ENCODE results near the gene ZNF473.

Gene ZNF473

GRCh38 chr19:50025794-50026549 lies at the start of gene ZNF473:
TSS of gene ZNF473 (plus strand) at chr19:50026005. CDS start at chr19:50031083, 5,078 bp downstream.
- H3K27ac ChIP-seq (ENCODE audit: low read depth, low read length): peak within 1 kb of the TSS; percentile 81
- peaks cover 6 to 32% (median 24%) of the 10 kb centered on the region in 5 donors for H3K4me1 ChIP-seq (ENCODE audit: control insufficient read depth in 5 of 5, insufficient read depth in 5 of 5, low read length in 5 of 5)
- H3K9ac ChIP-seq (ENCODE audit: low read length in 5 of 5): peak within 1 kb of the TSS; percentile 12 to 96 (median 93)
- peak within 1 kb of the TSS; percentile 86 to 98 (median 94) for H3K4me3 ChIP-seq (ENCODE audit: low read depth in 1 of 5, low read length in 5 of 5)
- H3K27me3 ChIP-seq (ENCODE audit: control insufficient read depth in 5 of 5, insufficient read depth in 4 of 5, low read length in 5 of 5): no peaks in the 10 kb centered on the region
- peaks cover 0 to 13% (median 6%) of the 10 kb centered on the region in 5 donors for H3K36me3 ChIP-seq (ENCODE audit: control insufficient read depth in 5 of 5, insufficient read depth in 5 of 5, low read length in 5 of 5)
- H3K9me3 ChIP-seq (ENCODE audit: control insufficient read depth in 5 of 5, low read length in 5 of 5): no peaks in the 10 kb centered on the region

GRCh38 chr19:49976496-49976895 lies 49.3 kb upstream of the ZNF473 start:
- Histone ChIP-seq H3K9me3 (ENCODE audit: control insufficient read depth in 5 of 5, low read length in 5 of 5) (no peaks in the 10 kb centered on the region), H3K27ac (ENCODE audit: low read depth, low read length) (no peak overlapping the region), H3K4me3 (ENCODE audit: low read depth in 1 of 5, low read length in 5 of 5) (no peak overlapping the region), H3K27me3 (ENCODE audit: control insufficient read depth in 5 of 5, insufficient read depth in 4 of 5, low read length in 5 of 5) (no peaks in the 10 kb centered on the region), H3K9ac (ENCODE audit: low read length in 5 of 5) (no peak overlapping the region), H3K36me3 (ENCODE audit: control insufficient read depth in 5 of 5, insufficient read depth in 5 of 5, low read length in 5 of 5) (peaks cover 0 to 49% (median 46%) of the 10 kb centered on the region in 5 donors), H3K4me1 (ENCODE audit: control insufficient read depth in 5 of 5, insufficient read depth in 5 of 5, low read length in 5 of 5) (peaks cover 0 to 17% (median 3%) of the 10 kb centered on the region in 5 donors)

GRCh38 chr19:49977076-49977475 lies 48.7 kb upstream of the ZNF473 start:
- Histone ChIP-seq H3K4me3 (ENCODE audit: low read depth in 1 of 5, low read length in 5 of 5) (no peak overlapping the region), H3K27ac (ENCODE audit: low read depth, low read length) (no peak overlapping the region), H3K36me3 (ENCODE audit: control insufficient read depth in 5 of 5, insufficient read depth in 5 of 5, low read length in 5 of 5) (peaks cover 0 to 55% (median 52%) of the 10 kb centered on the region in 5 donors), H3K9ac (ENCODE audit: low read length in 5 of 5) (no peak overlapping the region), H3K9me3 (ENCODE audit: control insufficient read depth in 5 of 5, low read length in 5 of 5) (no peaks in the 10 kb centered on the region), H3K4me1 (ENCODE audit: control insufficient read depth in 5 of 5, insufficient read depth in 5 of 5, low read length in 5 of 5) (peaks cover 0 to 17% (median 3%) of the 10 kb centered on the region in 5 donors), H3K27me3 (ENCODE audit: control insufficient read depth in 5 of 5, insufficient read depth in 4 of 5, low read length in 5 of 5) (no peaks in the 10 kb centered on the region)

- H3K27me3 ChIP-seq (ENCODE audit: control insufficient read depth in 5 of 5, insufficient read depth in 4 of 5, low read length in 5 of 5): no peaks in the 10 kb centered on the region
- H3K27ac ChIP-seq (ENCODE audit: low read depth, low read length): no peak overlapping the region
- peaks cover 0 to 12% (median 3%) of the 10 kb centered on the region in 5 donors for H3K4me1 ChIP-seq (ENCODE audit: control insufficient read depth in 5 of 5, insufficient read depth in 5 of 5, low read length in 5 of 5)
- no peak overlapping the region for H3K9ac ChIP-seq (ENCODE audit: low read length in 5 of 5)
- no peak overlapping the region for H3K4me3 ChIP-seq (ENCODE audit: low read depth in 1 of 5, low read length in 5 of 5)
- peaks cover 0 to 62% (median 56%) of the 10 kb centered on the region in 5 donors for H3K36me3 ChIP-seq (ENCODE audit: control insufficient read depth in 5 of 5, insufficient read depth in 5 of 5, low read length in 5 of 5)
- H3K9me3 ChIP-seq (ENCODE audit: control insufficient read depth in 5 of 5, low read length in 5 of 5): no peaks in the 10 kb centered on the region
Measured at GRCh38 chr19:49977881-49978280, 47.9 kb upstream of the ZNF473 start.

GRCh38 chr19:49978324-49978723 lies 47.5 kb upstream of the ZNF473 start:
- peaks cover 0 to 8% (median under 1%) of the 10 kb centered on the region in 5 donors for H3K4me1 ChIP-seq (ENCODE audit: control insufficient read depth in 5 of 5, insufficient read depth in 5 of 5, low read length in 5 of 5)
- H3K27me3 ChIP-seq (ENCODE audit: control insufficient read depth in 5 of 5, insufficient read depth in 4 of 5, low read length in 5 of 5): no peaks in the 10 kb centered on the region
- no peak overlapping the region for H3K4me3 ChIP-seq (ENCODE audit: low read depth in 1 of 5, low read length in 5 of 5)
- no peak overlapping the region for H3K27ac ChIP-seq (ENCODE audit: low read depth, low read length)
- no peak overlapping the region for H3K9ac ChIP-seq (ENCODE audit: low read length in 5 of 5)
- H3K36me3 ChIP-seq (ENCODE audit: control insufficient read depth in 5 of 5, insufficient read depth in 5 of 5, low read length in 5 of 5): peaks cover 0 to 61% (median 56%) of the 10 kb centered on the region in 5 donors
- H3K9me3 ChIP-seq (ENCODE audit: control insufficient read depth in 5 of 5, low read length in 5 of 5): no peaks in the 10 kb centered on the region

- peaks cover 3 to 75% (median 63%) of the 10 kb centered on the region in 5 donors for H3K36me3 ChIP-seq (ENCODE audit: control insufficient read depth in 5 of 5, insufficient read depth in 5 of 5, low read length in 5 of 5)
- H3K27ac ChIP-seq (ENCODE audit: low read depth, low read length): no peak overlapping the region
- H3K4me1 ChIP-seq (ENCODE audit: control insufficient read depth in 5 of 5, insufficient read depth in 5 of 5, low read length in 5 of 5): no peaks in the 10 kb centered on the region
- no peaks in the 10 kb centered on the region for H3K27me3 ChIP-seq (ENCODE audit: control insufficient read depth in 5 of 5, insufficient read depth in 4 of 5, low read length in 5 of 5)
- no peaks in the 10 kb centered on the region for H3K9me3 ChIP-seq (ENCODE audit: control insufficient read depth in 5 of 5, low read length in 5 of 5)
- no peak overlapping the region for H3K4me3 ChIP-seq (ENCODE audit: low read depth in 1 of 5, low read length in 5 of 5)
- H3K9ac ChIP-seq (ENCODE audit: low read length in 5 of 5): no peak overlapping the region
Measured at GRCh38 chr19:49981603-49982593, 43.9 kb upstream of the ZNF473 start.

- no peak overlapping the region for H3K27ac ChIP-seq (ENCODE audit: low read depth, low read length)
- no peaks in the 10 kb centered on the region for H3K27me3 ChIP-seq (ENCODE audit: control insufficient read depth in 5 of 5, insufficient read depth in 4 of 5, low read length in 5 of 5)
- no peaks in the 10 kb centered on the region for H3K9me3 ChIP-seq (ENCODE audit: control insufficient read depth in 5 of 5, low read length in 5 of 5)
- no peak overlapping the region for H3K9ac ChIP-seq (ENCODE audit: low read length in 5 of 5)
- no peak overlapping the region for H3K4me3 ChIP-seq (ENCODE audit: low read depth in 1 of 5, low read length in 5 of 5)
- peaks cover 3 to 72% (median 62%) of the 10 kb centered on the region in 5 donors for H3K36me3 ChIP-seq (ENCODE audit: control insufficient read depth in 5 of 5, insufficient read depth in 5 of 5, low read length in 5 of 5)
- H3K4me1 ChIP-seq (ENCODE audit: control insufficient read depth in 5 of 5, insufficient read depth in 5 of 5, low read length in 5 of 5): no peaks in the 10 kb centered on the region
Measured at GRCh38 chr19:49983645-49984229, 42.1 kb upstream of the ZNF473 start.

GRCh38 chr19:49984491-49984890 lies 41.3 kb upstream of the ZNF473 start:
- Histone ChIP-seq H3K36me3 (ENCODE audit: control insufficient read depth in 5 of 5, insufficient read depth in 5 of 5, low read length in 5 of 5) (peaks cover 3 to 73% (median 64%) of the 10 kb centered on the region in 5 donors), H3K4me1 (ENCODE audit: control insufficient read depth in 5 of 5, insufficient read depth in 5 of 5, low read length in 5 of 5) (no peaks in the 10 kb centered on the region), H3K27ac (ENCODE audit: low read depth, low read length) (no peak overlapping the region), H3K4me3 (ENCODE audit: low read depth in 1 of 5, low read length in 5 of 5) (no peak overlapping the region), H3K9ac (ENCODE audit: low read length in 5 of 5) (no peak overlapping the region), H3K27me3 (ENCODE audit: control insufficient read depth in 5 of 5, insufficient read depth in 4 of 5, low read length in 5 of 5) (no peaks in the 10 kb centered on the region), H3K9me3 (ENCODE audit: control insufficient read depth in 5 of 5, low read length in 5 of 5) (no peaks in the 10 kb centered on the region)

GRCh38 chr19:49985871-49986270 lies 39.9 kb upstream of the ZNF473 start:
- Histone ChIP-seq H3K36me3 (ENCODE audit: control insufficient read depth in 5 of 5, insufficient read depth in 5 of 5, low read length in 5 of 5) (peaks cover 3 to 77% (median 67%) of the 10 kb centered on the region in 5 donors), H3K9me3 (ENCODE audit: control insufficient read depth in 5 of 5, low read length in 5 of 5) (no peaks in the 10 kb centered on the region), H3K9ac (ENCODE audit: low read length in 5 of 5) (no peak overlapping the region), H3K27ac (ENCODE audit: low read depth, low read length) (no peak overlapping the region), H3K4me1 (ENCODE audit: control insufficient read depth in 5 of 5, insufficient read depth in 5 of 5, low read length in 5 of 5) (no peaks in the 10 kb centered on the region), H3K4me3 (ENCODE audit: low read depth in 1 of 5, low read length in 5 of 5) (no peak overlapping the region), H3K27me3 (ENCODE audit: control insufficient read depth in 5 of 5, insufficient read depth in 4 of 5, low read length in 5 of 5) (no peaks in the 10 kb centered on the region)

All from subcutaneous abdominal adipose tissue (tissue), 5 donors.